Measurements from ENCODE around the gene PRPF8. TPM values are rescaled to one million over a fixed set of nuclear protein-coding genes. Genes with fewer than 3 reads are reported as not detected.
"Not testable (repeated sequence)": the region's sequence is repeated elsewhere in the genome, so short reads cannot be mapped to it uniquely, and the experiment has no call there.

The PRPF8 gene
- total RNA-seq, 1 experiment from 2014 or later: 296 TPM

- BruUV-seq (replicated peaks): no TSS peak
- intact Hi-C loops (cut with micrococcal nuclease; ENCODE audit: unreplicated experiment) (no loop called here), in situ Hi-C loops (cut with HindIII; ENCODE audit: low pct_unique_long_range_greater_than_20kb, low sequenced_read_pairs) (no loop called here)
- peaks cover 4% of the 10 kb centered on the region; the same call in 1 of the 2 replicates for H3K36me3 ChIP-seq (ENCODE audit: control insufficient read depth, insufficient read depth, low read length)
- ChIA-PET CTCF (no interaction called here), POLR2A (no interaction called here)
- H3K4me1 ChIP-seq (ENCODE audit: control insufficient read depth, insufficient read depth, low read length): peaks cover 36% of the 10 kb centered on the region
- peak within 1 kb of the TSS; percentile 78 for H3K27ac ChIP-seq (ENCODE audit: low read length)
- peak; percentile 79 for ATAC-seq
- H3K4me3 ChIP-seq (ENCODE audit: low read depth in 2 of 2, low read length in 2 of 2): peak within 1 kb of the TSS; percentile 59 to 62
- H3K9me3 ChIP-seq (ENCODE audit: control insufficient read depth, insufficient read depth, low read depth, low read length): no peaks in the 10 kb centered on the region
- H3K27me3 ChIP-seq (ENCODE audit: control insufficient read depth, insufficient read depth, low read length): no peaks in the 10 kb centered on the region
- TF ChIP-seq CTCF (IDR thresholded peaks at IDR 0.05) (no peak), REST (IDR thresholded peaks at IDR 0.05; ENCODE audit: insufficient read depth in 1 of 2, low read depth in 2 of 2, low read length in 1 of 2) (no peak), TCF7L2 (IDR thresholded peaks at IDR 0.05; ENCODE audit: low read depth, low read length) (no peak), POLR2AphosphoS5 (IDR thresholded peaks at IDR 0.05; ENCODE audit: low read depth, low read length) (no peak), SIN3A (IDR thresholded peaks at IDR 0.05; ENCODE audit: borderline replicate concordance, insufficient read depth, low read depth, low read length) (no peak; the same call in 1 of the 2 replicates)
- no peak for DNase-seq (ENCODE audit: low read depth, low spot score)
Observed at GRCh38 chr17:1709971-1710806, 25.5 kb upstream of the PRPF8 start, which contains the start of gene TLCD2. TLCD2 (minus strand) TSS chr17:1710377; CDS start chr17:1710242, 135 bp downstream.

GRCh38 chr17:1709403-1709951, 24.8 kb upstream of the PRPF8 start:
- ChIA-PET POLR2A (no interaction called here), CTCF (no interaction called here)
- DNase-seq (ENCODE audit: low read depth, low spot score): no peak
- TF ChIP-seq SIN3A (IDR thresholded peaks at IDR 0.05; ENCODE audit: borderline replicate concordance, insufficient read depth, low read depth, low read length): no peak
- TF ChIP-seq REST (IDR thresholded peaks at IDR 0.05; ENCODE audit: insufficient read depth in 1 of 2, low read depth in 2 of 2, low read length in 1 of 2): no peak
- no peak for TF ChIP-seq TCF7L2 (IDR thresholded peaks at IDR 0.05; ENCODE audit: low read depth, low read length)
- TF ChIP-seq POLR2AphosphoS5 (IDR thresholded peaks at IDR 0.05; ENCODE audit: low read depth, low read length): no peak
- no peak for TF ChIP-seq CTCF (IDR thresholded peaks at IDR 0.05)
- Histone ChIP-seq H3K9me3 (ENCODE audit: control insufficient read depth, insufficient read depth, low read depth, low read length) (no peaks in the 10 kb centered on the region), H3K27me3 (ENCODE audit: control insufficient read depth, insufficient read depth, low read length) (no peaks in the 10 kb centered on the region), H3K36me3 (ENCODE audit: control insufficient read depth, insufficient read depth, low read length) (peaks cover 4% of the 10 kb centered on the region; the same call in 1 of the 2 replicates), H3K27ac (ENCODE audit: low read length) (peak overlapping the region; percentile 51; the same call in 1 of the 2 replicates), H3K4me1 (ENCODE audit: control insufficient read depth, insufficient read depth, low read length) (peaks cover 36% of the 10 kb centered on the region), H3K4me3 (ENCODE audit: low read depth in 2 of 2, low read length in 2 of 2) (peak overlapping the region; percentile 59 to 62)
- BruUV-seq (replicated peaks): no TSS peak
- intact Hi-C loops (cut with micrococcal nuclease; ENCODE audit: unreplicated experiment) (no loop called here), in situ Hi-C loops (cut with HindIII; ENCODE audit: low pct_unique_long_range_greater_than_20kb, low sequenced_read_pairs) (no loop called here)
- ATAC-seq: no peak

GRCh38 chr17:1708791-1709346, 24.2 kb upstream of the PRPF8 start:
- H3K4me1 ChIP-seq (ENCODE audit: control insufficient read depth, insufficient read depth, low read length): peaks cover 31% of the 10 kb centered on the region
- H3K27me3 ChIP-seq (ENCODE audit: control insufficient read depth, insufficient read depth, low read length); H3K9me3 ChIP-seq (ENCODE audit: control insufficient read depth, insufficient read depth, low read depth, low read length); BruUV-seq (replicated peaks); ATAC-seq; POLR2A ChIA-PET; DNase-seq (ENCODE audit: low read depth, low spot score); H3K36me3 ChIP-seq (ENCODE audit: control insufficient read depth, insufficient read depth, low read length); H3K27ac ChIP-seq (ENCODE audit: low read length); in situ Hi-C loops (cut with HindIII; ENCODE audit: low pct_unique_long_range_greater_than_20kb, low sequenced_read_pairs); H3K4me3 ChIP-seq (ENCODE audit: low read depth in 2 of 2, low read length in 2 of 2); intact Hi-C loops (cut with micrococcal nuclease; ENCODE audit: unreplicated experiment); CTCF ChIA-PET: not testable (repeated sequence)
